GM21529 (cell line): ENCODE measurements around the gene STAT3.
"Not testable (repeated sequence)": the region's sequence is repeated elsewhere in the genome, so short reads cannot be mapped to it uniquely, and the experiment has no call there.

ENCODE experiments used
- ATAC-seq: cut with Tn5 transposase; IDR thresholded peaks from one replicate; pipeline ENCODE4 v1.9.1; 2021; ENCODE audit not compliant: unreplicated experiment

Gene STAT3

DNA sequence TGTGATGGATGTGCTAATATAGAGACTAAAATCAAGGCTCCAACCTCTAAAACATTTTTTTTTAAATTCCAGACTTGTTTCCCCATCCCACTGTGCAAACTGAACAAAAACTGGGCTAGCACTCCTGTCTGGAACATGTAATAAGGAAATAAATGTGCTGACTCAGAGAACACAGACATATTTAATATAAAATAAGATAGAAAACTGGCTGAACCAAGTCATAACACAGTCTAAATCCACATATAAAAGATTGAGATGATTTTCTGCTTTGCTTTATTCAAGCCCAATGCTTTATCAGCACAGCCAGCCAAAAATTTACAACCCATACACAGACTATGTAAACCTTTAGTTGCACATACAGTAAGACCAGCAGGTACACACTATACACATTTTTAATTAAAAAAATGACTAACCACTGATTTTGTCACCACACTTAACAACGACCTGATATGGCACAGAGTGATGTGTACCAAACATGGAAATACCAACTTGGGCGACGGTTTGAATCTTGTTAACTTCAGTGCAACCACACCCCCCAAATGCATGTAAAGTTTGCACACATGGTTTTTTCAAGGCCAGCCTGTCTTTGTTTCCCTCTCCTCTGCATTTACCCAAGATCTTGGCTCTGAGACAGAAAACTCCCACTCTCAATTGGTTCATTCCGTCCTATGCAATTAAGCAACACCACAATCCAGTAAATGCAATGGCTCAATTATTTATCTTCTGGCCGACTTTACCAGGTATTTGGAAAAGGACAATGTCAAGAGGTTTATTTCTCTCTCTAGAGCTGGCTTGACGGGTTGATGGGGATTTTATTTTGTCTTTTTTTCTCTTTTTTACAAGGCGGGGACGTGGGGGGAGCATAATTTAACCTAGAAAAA, 1.2 kb downstream of the STAT3 start:
- no peak for ATAC-seq

DNA sequence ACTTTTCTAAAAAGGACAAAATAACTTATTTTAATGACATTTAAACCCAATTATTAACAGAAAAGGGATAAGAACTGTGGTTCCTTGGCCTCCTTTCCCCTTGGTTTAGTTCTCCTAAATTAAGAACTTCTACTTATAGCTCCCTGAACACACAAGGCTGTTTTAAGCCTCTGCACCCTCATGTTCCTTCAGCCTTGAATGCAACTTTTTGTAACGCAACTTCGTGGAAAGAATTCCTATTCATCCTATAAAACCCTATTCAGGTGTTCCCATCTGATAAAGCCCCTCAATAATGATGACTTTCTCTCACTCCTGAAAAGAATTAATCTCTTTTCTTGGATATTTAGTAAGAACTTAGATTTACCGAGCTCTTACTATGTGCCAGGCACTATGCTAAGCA, 6.3 kb downstream of the STAT3 start:
- no peak for ATAC-seq

DNA sequence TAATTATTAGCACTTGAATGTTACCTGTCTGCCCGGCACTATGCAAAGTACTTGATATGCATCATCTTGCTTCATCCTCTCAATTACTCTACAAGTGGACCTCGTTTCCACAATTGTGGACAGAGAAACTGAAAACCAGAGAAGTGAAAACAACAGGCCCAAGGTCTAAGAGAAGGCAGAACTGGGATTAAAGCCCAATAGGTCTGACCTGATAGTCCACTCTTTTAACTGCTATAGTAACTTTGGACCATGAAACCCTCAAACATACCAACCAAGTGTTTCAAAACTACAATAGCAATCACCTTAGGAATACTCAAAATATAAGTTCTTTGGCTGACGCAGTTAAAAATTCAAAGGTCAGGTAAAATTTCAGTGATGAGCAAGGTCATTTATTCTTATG, 7.3 kb downstream of the STAT3 start:
- ATAC-seq, result no peak

DNA sequence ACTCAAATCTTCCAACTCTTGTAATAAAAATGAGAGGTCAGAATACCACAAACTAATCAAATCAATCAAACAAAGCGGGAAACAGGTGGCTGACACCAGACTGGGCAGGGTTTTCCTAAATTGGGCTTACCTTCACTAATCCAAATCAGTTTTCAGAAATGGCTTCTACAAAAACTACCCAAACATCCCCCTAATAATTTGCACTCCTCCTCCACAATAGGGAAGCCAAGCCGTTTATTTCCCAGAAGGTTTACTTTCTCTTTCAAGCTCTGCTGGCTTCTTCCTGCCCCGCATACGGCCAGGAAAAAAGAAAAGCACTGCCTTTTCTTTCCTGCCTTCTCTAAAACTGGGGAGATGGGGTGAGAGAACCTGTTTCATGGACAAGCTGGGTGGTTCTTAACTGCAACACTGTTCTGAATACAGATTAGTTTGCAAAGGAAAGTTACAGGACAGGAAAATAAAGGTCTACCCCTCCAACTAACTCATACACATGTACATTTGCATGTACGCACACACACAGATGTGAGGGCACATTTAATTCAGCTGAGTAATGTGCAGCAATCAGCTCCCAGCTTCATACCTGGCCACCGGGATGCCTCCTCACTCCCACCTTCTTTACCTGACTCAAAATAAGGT, 9.2 kb downstream of the STAT3 start:
- ATAC-seq, result no peak

DNA sequence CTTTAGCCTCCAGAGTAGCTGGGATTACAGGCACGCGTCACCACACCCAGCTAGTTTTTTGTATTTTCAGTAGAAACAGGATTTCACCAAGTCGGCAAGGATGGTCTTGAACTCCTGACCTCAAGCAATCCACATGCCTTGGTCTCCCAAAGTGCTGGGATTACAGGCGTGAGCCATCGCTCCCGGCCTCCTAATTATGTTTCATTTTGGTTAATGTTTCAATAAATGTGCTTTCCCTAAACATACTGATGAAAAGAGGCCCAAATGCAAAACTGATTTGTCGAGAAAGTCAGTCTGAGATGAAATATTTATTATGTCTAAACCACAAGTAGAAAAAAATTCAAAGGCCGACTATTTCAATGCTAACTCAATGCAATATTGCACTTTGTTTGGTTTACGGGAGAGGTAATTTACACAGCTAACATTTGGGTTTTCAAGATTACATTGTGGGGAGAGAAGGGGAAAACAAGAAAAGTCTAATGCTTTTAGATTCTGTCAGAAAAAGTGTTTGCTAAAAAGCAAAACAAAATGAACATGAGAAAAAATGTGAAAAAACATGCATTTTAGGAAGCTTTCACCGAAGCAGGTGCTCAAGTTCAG, 9.8 kb downstream of the STAT3 start:
- ATAC-seq, result no peak

DNA sequence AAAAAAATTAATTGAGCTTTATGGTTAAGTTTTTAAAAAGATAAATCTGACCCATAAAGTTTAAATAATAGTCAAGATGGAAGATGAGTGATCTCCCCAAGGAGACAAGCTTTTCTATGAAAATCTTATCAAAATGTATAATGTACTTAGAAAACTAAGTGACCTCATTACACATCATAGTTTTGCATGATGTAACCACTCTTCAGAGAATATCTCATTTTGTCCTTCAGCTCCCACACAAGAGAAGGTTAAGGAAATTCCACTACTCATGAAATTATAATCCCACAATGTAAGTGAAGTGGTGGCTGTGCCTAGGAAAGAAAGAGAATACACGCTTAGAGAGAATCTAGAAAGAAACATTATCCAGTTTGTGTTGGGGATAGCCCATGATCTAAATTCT, 14.3 kb downstream of the STAT3 start:
- ATAC-seq, result no peak

DNA sequence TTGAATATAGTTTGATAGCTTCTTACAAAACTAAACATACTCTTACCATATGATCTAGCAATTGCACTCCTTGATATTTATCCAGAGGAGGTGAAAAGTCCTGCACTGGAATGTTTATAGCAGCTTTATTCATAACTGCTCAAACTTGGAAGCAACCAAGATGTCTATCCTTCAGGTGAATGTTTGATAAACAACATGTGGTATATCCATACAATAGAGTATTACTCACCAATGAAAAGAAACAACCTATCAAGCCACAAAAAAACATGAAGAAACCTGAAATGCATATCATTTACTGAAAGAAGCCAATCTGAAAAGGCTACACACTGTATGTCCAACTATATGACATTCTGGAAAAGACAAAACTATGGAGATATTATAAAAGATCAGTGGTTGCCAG, 16.1 kb downstream of the STAT3 start:
- ATAC-seq, result no peak

DNA sequence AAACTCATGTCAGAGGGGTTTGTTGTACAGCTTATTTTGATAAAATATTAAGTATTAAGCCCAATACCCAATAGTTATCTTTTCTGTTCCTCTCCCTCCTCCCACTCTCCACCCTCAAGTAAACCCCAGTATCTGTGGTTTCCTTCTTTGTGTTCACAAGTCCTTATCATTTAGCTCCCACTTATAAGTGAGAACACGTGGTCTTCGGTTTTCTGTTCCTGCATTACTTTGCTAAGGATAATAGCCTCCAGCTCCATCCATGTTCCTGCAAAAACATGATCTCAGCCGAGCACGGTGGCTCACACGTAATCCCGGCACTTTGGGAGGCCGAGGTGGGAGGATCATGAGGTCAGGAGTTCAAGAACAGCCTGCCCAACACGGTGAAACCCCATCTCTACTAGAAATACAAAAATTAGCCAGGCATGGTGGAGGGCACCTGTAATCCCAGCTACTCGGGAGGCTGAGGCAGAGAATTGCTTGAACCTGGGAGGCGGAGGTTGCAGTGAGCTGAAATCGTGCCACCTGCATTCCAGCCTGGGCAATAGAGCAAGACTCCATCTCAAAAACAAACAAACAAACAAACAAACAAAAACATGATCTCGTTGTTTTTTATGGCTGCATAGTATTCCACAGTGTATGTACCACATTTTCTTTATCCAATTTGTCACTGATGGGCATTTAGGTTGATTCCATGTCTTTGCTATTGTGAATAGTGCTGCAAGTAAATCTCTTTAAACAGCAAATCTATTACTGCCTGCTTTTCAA, 19.3 kb downstream of the STAT3 start:
- not testable (repeated sequence) for ATAC-seq

DNA sequence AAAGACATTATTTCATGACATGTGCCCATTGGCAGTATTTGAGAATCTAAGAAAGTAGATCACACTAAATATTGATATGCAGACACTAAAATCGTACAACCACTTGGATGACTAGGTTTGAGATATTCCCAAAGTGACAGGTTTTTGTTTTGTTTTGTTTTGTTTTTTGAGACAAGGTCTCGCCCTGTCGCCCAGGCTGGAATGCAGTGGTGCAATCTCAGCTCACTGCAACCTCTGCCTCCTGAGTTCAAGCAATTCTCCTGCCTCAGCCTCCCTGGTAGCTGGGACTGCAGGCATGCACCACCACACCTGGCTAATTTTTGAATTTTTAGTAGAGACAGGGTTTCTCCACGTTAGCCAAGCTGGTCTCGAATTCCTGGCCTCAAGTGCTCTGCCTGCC, 19.9 kb downstream of the STAT3 start:
- not testable (repeated sequence) for ATAC-seq

DNA sequence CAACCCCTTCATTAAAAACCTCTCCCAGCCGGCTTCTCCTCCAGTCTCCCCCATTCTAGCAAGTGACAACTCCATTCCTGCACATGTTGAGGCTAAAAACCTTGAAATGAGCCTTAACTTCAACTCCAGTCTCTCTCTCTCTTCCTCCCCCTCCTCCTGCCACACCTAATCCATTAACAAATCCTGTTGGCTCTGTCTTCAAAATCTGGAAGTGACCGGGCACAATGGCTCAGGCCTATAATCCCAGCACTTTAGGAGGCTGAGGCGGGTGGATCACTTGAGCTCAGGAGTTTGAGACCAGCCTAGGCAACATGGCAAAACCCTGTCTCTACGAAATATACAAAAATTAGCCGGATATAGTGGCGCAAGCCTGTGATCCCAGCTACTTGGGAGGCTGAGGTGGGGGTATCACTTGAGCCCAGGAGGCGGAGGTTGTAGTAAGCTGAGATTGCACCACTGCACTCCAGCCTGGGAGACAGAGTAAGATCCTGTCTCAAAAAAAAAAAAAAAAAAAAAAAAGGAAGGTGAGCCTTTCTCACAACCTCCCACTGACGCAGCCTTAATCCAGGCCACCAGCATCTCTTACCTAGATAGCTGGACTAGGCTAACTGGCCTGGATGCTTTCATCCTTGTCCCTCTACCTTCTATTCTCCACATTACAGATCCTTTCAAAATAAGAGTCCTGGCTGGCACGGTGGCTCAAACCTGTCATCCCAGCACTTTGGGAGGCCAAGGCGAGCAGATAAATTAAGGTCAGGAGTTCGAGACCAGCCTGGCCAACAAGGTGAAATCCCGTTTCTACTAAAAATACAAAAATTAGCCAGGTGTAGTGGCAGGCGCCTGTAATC, 21.8 kb downstream of the STAT3 start:
- not testable (repeated sequence) for ATAC-seq

DNA sequence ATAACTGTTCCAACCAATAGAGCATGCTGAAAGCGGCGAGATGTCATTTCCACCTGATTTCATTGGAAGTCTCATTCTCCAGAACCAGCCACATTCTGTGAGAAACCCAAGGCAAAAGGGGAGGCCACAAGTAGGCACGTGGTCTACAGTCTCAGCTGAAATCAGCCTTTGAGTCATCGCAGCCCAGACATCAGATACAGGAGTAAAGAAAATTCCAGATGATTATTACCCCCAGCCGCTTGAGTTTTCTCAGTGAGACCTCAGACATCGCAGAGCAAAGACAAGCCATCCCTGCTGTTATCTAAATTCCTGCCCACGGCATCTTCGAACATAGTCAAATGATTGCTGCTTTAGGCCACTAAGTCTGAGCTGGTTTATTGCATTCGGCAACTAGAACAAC, 23.1 kb downstream of the STAT3 start:
- ATAC-seq, result no peak

DNA sequence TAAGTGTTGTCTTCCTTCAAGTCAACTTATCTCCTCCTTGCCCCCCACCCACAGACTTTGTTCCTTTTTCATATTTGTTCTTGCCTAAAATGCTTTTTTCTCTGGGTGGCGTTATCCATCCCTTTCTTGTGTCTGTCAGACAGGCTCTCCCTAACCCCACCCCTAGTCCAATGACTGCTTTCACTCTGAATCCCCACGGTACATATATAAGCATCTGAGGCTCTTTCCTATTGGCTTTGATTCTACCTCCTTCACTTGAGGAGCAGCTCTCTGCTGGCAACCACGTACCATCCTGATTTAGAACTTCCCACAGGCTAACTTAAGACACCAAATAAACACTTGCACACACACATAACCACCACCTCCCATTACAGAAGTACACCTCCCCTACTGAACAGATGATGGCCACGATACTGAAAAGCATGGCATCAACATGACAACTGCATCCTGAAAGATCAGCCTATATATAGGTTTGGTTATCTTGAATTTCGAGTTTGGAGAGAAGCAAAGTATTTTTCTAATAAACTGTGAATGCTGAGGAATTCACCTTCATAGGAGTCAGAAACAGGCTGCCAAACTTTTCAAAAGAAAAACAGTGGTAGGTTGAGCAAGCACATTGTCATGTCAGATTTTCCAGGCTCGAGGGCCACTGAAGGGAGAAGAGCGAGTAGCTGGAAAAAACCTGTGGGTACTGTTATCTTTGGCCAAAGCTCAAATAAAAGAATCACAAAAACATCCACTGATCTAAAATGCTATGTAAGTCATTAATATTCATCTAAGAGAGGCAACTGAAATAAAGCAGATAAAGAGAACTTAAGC, 24.3 kb downstream of the STAT3 start:
- no peak for ATAC-seq

DNA sequence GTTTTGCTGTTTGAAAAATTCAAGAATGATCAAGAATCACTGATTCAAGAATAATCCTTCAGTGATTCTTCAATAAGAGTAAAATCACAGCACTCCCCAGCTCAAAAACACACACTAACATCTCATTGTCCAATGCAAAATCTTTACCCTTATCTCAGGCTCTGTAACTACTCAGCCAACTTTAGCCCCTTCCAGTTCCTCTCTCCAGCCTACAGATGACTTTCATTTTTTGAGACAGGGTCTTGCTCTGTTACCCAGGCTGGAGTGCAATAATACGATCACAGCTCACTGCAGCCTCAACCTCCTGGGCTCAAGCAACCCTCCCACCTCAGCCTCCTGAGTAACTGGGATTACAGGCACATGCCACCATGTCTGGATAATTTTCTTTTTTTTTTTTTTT, 25.0 kb downstream of the STAT3 start:
- ATAC-seq, result no peak

DNA sequence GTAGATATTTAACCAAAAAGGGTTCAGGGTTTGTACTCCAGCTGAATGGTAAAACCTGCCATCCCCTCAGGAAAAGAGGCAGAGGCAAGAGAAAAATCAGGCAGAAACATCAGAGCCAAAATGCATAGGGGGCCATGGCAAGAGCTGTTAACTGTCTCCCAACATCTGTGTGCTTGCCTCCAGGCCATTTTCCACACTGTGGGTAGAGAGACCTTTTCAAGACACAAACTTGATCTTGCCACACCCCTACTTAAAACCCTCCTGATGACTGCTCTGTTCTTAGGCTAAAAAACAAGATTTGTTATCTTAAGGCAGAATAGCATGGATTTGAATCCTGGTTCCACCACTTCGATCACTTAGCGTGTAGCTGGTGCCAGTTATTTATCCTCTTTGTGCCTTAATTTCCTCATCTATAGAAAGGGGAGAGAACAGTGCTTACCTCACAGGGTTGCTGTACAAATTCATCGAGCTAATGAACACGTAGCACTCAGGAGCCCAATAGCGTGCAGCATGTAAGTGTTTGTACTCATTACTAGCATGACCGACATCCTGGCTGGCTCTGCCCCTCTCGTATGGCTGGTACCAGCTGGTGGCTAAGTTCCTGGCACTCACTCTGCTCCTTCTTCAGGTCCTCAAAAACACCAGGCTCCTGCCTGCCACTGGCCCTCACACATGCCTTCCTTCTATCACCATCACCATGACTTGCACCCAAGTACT, 25.8 kb downstream of the STAT3 start:
- ATAC-seq, result no peak

DNA sequence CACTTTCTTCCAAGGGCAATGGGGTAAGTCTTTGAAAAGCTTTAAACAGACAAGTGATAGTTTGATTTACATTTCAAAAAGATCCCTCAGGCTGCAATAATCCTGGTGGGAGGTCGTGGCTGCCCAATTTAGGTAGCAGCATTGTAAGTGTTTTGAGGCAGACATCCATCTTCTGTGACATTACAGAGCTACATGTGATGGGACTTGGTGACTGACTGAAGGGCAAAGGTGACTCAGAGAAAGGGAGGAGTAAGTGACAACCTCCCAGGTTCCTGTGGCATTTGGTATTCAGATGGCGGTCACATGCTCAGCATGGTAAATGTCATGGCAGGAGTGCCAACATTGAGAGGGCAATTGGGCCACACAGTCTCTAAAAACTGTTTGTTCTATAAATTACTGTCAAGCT, 26.5 kb downstream of the STAT3 start:
- ATAC-seq, result no peak

DNA sequence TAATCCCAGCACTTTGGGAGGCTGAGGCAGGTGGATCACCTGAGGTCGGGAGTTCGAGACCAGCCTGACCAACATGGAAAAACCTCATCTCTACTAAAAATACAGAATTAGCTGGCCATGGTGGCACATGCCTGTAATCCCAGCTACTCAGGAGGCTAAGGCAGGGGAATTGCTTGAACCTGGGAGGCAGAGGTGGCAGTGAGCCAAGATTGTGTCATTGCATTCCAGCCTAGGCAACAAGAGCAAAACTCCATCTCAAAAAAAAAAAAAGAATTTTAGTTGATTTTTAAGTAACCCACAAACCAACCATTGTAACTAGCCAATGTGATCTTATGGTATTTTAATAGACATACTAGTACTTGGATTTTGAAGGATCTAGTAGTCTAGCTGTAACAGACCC, 27.9 kb downstream of the STAT3 start:
- not testable (repeated sequence) for ATAC-seq

DNA sequence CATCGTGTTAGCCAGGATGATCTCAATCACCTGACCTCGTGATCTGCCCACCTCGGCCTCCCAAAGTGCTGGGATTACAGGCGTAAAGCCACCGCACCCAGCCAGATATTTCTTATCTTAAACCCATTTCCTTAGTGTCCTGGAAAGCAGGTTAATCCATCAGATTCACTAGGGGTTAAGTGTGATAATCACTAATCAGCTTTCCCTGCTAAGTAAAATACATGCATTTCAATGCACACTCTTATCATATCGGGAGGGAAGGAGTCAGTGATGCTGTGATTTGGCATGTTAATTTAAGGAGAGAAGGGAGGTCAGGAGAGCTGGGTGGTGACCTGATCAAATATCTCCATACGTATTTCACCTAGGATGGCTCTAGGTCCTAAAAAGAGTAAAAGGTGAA, 29.1 kb downstream of the STAT3 start:
- no peak for ATAC-seq

DNA sequence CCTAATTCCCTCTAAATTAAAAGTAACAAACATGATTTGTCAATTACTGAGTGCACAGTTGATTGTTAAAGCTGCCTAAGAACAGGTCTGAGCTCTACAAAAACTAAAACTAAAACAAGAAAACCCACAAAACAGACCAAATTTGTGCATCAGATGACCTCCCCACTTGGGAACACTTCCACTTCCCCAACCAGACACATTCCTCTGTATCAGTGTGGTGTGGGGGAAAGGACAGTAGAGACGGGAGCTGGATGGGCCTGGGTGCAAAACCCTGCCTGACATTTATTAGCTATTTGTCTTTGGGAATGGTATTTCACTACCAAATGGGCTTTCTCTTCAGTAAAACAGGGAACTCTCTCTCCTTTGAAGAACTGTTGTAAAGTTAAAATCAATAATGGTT, 29.8 kb downstream of the STAT3 start:
- no peak for ATAC-seq
